Adrenal gland (tissue), 12 donors: ENCODE results near the gene NBPF1. TPM values are rescaled to one million over a fixed set of nuclear protein-coding genes. Genes with fewer than 3 reads are reported as not detected.
A peak's percentile ranks its signal among the peaks of the same experiment; 100 is the strongest.
"Not testable (repeated sequence)": the region's sequence is repeated elsewhere in the genome, so short reads cannot be mapped to it uniquely, and the experiment has no call there.

Experiments
- DNase-seq, 7 donors: peaks; one replicate each; pipeline ENCODE4 v3.0.0-alpha.2; 2019 to 2020
- H3K27ac ChIP-seq, 5 donors: fragments of 200-600 bp; sonication (generic) in 4 of 5; 1 replicate in 3 of 5; 2 replicates in 2 of 5; pipeline versions ENCODE4 v1.5.1 to v1.8.0; 2016 to 2020; ENCODE audit warnings: mild to moderate bottlenecking in 1 of 5
- H3K27me3 ChIP-seq: fragments of 200-600 bp; 2 replicates; pipeline ENCODE4 v1.8.0; 2021
- H3K36me3 ChIP-seq, 2 donors: fragments of 200-600 bp; replicated peaks in 1 of 2; 1 replicate in 1 of 2; 2 replicates in 1 of 2; pipeline versions ENCODE4 v1.5.1 to v1.8.0; 2018 to 2022
- H3K4me1 ChIP-seq, 2 donors: fragments of 200-600 bp; replicated peaks in 1 of 2; 1 replicate in 1 of 2; 2 replicates in 1 of 2; pipeline versions ENCODE4 v1.5.1 to v1.8.0; 2018 to 2021
- H3K4me3 ChIP-seq, 4 donors: fragments of 200-600 bp; sonication (generic) in 3 of 4; one replicate each; pipeline ENCODE4 v1.5.1; 2016 to 2018
- H3K9me3 ChIP-seq, 3 donors: fragments of 200-600 bp; sonication (generic) in 1 of 3; replicated peaks in 1 of 3; 1 replicate in 2 of 3; 2 replicates in 1 of 3; pipeline versions ENCODE4 v1.5.1 to v1.8.0; 2016 to 2021
- POLR2A ChIP-seq, 2 donors: fragments of 450-650 bp; IDR thresholded peaks; one replicate each; pipeline ENCODE4 v1.6.1; 2017; ENCODE audit warnings: antibody characterized with exemption in 2 of 2, mild to moderate bottlenecking in 2 of 2, moderate library complexity in 1 of 2
- WGBS, 4 donors: extraction: QIAGEN DNeasy Blood & Tissue Kit in 2 of 4; methylation state at CpG; one replicate each; pipeline versions ENCODE4 v1.1.5 to v1.1.7; 2013 to 2017; 5-methylcytosine and 5-hydroxymethylcytosine counted together
- intact Hi-C, 2 donors: fragments of 100-400 bp; cut with DNase I; formaldehyde crosslinking; loops; one replicate each; pipeline versions ENCODE4 v1.14.1 to v1.15.0; 2022 to 2023
- polyA plus RNA-seq, 3 donors: library from polyadenylated mRNA; stranded (reverse); fragments of 200-250 nt in 2 of 3; fragments of 350-450 nt in 1 of 3; fragmentation: Illumina TruSeq in 1 of 3; extraction: RNeasy Lipid Tissue Mini Kit (QIAGEN cat#74804) in 1 of 3; gene quantifications; one replicate each; pipeline ENCODE4 v1.2.3, GENCODE V29; 2013 to 2014
- total RNA-seq, 9 donors: library from RNA; depleted of rRNA in 4 of 9; stranded (reverse); fragments of >200 nt in 4 of 9; fragments of 120-200 nt in 1 of 9; fragmentation: NEBNext Ultra II Directional in 1 of 9; extraction: Animal tissue kit (Norgen Biotek cat#: 25700) in 1 of 9; gene quantifications; one replicate each; pipeline versions ENCODE4 v1.1.0 to v1.2.4, GENCODE V29; 2013 to 2023
- TF ChIP-seq, protein P1 (sequence below), 6 experiments: fragments of 450-650 bp in 4 of 6; fragments of 200-600 bp in 2 of 6; sonication (generic) in 1 of 6; IDR thresholded peaks; 1 replicate in 5 of 6; 2 replicates in 1 of 6; pipeline versions ENCODE4 v1.5.1 to v1.8.0; 2016 to 2021; ENCODE audit warnings: antibody characterized with exemption in 6 of 6, mild to moderate bottlenecking in 2 of 6, moderate library complexity in 1 of 6
- donor health status: healthy with polysubstance abuse.
- donor health status: Bipolar disorder and iron deficiency.
- donor health status: DM: yes; HTN: yes; CAD: no.
- donor health status: DM: no; HTN: no; CAD: no.
- donor health status: DM: no; HTN: no; CAD: no.
- donor health status: DM: yes; HTN: yes; CAD: no.

NBPF1 gene
- total and polyA plus RNA-seq, 12 donors: 7.9 to 205 (median 93.3) TPM

DNA sequence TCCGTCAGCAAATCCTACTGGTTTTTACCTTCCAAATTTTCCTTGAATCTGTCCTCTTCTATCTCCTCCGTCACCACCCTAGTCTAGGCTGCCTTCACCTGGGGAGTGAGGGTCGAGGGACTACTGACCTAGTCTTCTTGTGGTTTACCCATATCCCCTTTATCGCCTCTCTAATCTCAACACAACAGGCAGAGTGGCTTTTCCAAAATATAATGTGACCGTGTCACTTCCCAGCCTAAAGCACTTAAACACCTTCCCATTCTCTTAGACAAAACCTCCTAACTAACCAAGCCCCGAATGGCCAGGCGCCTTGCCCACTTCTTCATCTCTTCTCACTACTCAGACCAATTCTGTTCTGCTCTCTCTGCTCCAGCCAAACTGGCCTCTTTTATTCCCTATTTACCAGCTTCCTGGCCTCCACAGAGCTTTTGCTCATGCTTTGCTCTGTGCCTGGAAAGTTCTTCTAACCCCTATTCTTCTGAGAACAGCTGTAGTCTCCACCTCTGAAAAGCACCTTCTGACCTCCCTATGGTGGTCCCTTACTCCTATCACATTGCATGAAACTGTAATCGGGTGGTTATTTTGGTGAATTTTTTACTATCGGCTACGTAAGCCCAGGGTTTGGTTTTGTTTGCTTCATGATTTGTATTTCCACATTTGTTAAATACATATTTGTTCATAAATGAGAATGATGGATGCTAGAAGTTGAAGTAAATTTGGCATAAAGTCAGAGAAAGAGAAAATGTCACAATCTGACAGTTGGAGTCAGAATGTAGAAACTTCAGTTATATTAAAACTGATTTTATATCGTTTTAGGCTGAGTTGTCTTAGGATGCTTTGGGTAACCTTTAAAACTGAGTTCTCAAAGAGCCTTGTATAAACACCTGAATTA lies 1.2 kb upstream of the NBPF1 start:
- Histone ChIP-seq H3K27ac (no peak overlapping the region), H3K9me3 (no peaks in the 10 kb centered on the region), H3K4me1 (peaks cover 22% of the 10 kb centered on the region in 2 donors), H3K4me3 (no peak overlapping the region), H3K27me3 (no peaks in the 10 kb centered on the region), H3K36me3 (no peaks in the 10 kb centered on the region)
- WGBS, 4 donors: 75 to 84% (median 77%) methylated on average over 11 of the region's 11 CpGs
- peak in 6 of 7 donors; percentile 4 to 68 (median 40) for DNase-seq
- intact Hi-C loops: no loop called here
- TF ChIP-seq, protein P1, sequence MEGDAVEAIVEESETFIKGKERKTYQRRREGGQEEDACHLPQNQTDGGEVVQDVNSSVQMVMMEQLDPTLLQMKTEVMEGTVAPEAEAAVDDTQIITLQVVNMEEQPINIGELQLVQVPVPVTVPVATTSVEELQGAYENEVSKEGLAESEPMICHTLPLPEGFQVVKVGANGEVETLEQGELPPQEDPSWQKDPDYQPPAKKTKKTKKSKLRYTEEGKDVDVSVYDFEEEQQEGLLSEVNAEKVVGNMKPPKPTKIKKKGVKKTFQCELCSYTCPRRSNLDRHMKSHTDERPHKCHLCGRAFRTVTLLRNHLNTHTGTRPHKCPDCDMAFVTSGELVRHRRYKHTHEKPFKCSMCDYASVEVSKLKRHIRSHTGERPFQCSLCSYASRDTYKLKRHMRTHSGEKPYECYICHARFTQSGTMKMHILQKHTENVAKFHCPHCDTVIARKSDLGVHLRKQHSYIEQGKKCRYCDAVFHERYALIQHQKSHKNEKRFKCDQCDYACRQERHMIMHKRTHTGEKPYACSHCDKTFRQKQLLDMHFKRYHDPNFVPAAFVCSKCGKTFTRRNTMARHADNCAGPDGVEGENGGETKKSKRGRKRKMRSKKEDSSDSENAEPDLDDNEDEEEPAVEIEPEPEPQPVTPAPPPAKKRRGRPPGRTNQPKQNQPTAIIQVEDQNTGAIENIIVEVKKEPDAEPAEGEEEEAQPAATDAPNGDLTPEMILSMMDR (IDR thresholded peaks at IDR 0.05): no peak
- no peak for TF ChIP-seq POLR2A (IDR thresholded peaks at IDR 0.05)

DNA sequence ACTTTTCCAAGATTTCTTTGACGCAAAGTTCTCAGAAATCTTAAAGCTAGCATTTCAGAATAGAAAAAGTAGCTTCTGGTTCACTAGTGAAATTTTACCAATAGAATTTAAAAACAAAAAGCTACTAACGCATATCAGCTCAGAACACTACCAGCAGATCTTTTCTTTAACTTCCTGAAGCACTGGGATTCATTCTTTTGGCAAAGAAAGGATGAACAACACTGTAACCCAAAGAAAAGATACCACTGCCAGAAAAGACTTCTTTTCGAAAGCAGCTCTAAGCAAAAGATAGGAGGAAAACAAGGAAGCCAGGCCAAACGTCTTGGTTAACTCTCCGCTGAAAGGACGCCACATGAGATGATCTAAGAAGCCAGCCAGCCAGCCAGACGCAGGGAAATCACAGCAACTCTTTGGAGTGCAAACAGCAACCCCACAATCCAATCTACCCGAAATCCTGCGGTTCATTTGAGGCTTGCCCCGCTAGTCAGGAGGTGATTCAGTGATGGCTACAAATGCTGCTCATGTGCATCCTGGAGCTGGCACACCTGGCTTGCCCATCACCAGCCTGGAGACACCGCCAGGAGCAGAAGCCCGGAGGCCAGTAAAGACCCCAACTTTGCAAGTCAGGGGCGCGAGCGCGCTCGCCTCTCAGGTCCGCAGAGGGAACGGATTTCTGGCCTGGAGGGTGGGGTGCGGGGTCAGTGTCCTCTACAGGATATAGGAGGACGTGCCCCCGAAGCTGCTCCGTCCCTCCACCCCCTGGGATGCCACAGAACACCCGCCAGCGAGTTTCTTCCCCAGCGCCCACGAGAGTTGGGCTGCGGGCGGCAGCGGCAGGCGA lies 812 bp downstream of the NBPF1 start:
- Histone ChIP-seq H3K4me1 (peaks cover 32 to 39% of the 10 kb centered on the region in 2 donors), H3K4me3 (peak overlapping the region; percentile 7 to 80 (median 74)), H3K9me3 (no peaks in the 10 kb centered on the region), H3K27ac (peak overlapping the region; percentile 46 to 89 (median 74)), H3K36me3 (peaks cover 0 to 8% of the 10 kb centered on the region in 2 donors), H3K27me3 (no peaks in the 10 kb centered on the region)
- TF ChIP-seq POLR2A (IDR thresholded peaks at IDR 0.05): no peak
- TF ChIP-seq, protein P1 (IDR thresholded peaks at IDR 0.05): no peak
- 2 to 3% (median 2%) methylated on average over 31 of the region's 31 CpGs for WGBS, 4 donors
- peak; percentile 80 to 92 (median 88) for DNase-seq
- intact Hi-C loops: no loop called here

DNA sequence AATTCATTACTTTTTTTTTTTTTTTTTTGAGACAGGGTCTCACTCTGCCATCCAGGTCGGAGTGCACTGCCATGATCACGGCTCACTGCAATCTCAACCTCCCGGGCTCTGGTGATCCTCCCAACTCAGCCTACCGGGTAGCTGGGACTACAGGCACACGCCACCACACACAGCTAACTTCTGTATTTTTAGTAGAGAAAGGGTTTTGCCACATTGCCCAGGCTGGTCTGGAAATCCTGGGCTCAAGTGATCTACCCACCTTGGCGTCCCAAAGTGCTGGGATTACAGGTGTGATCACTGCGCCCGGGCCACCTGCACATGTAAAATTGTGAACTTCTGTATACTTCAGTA lies 1.4 kb downstream of the NBPF1 start:
- H3K9me3 ChIP-seq, intact Hi-C loops, H3K27me3 ChIP-seq: not testable (repeated sequence)
- Histone ChIP-seq H3K36me3 (peaks cover 0 to 14% of the 10 kb centered on the region in 2 donors), H3K4me3 (peak overlapping the region in 2 of 4 donors; percentile 73 to 80), H3K4me1 (peaks cover 32 to 39% of the 10 kb centered on the region in 2 donors), H3K27ac (peak overlapping the region; percentile 46 to 89 (median 74))
- 44 to 52% (median 50%) methylated on average over 8 of the region's 8 CpGs for WGBS, 4 donors
- DNase-seq: peak in 5 of 7 donors; percentile 54 to 66 (median 57)

DNA sequence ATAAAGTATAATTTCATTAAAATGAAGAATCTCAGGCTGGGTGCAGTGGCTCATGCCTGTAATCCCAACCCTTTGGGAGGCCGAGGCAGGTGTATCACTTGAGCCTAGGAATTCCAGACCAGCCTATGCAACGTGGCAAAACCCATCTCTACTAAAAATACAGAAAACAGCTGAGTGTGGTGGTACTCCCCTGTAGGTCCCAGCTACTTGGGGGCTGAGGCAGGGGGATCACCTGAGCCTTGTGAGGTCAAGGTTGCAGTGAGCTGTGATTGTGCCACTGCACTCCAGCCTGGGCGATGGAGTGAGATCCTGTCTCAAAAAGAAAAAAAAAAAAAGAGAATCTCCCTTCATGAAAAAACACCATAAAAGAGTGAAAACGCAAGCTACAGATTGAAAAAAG lies 2.2 kb downstream of the NBPF1 start:
- H3K27me3 ChIP-seq, H3K9me3 ChIP-seq, intact Hi-C loops: not testable (repeated sequence)
- Histone ChIP-seq H3K36me3 (peaks cover 0 to 22% of the 10 kb centered on the region in 2 donors), H3K27ac (peak overlapping the region in 3 of 5 donors; percentile 11 to 78 (median 74)), H3K4me3 (peak overlapping the region in 1 of 4 donors; percentile 73), H3K4me1 (peaks cover 32 to 39% of the 10 kb centered on the region in 2 donors)
- DNase-seq: peak in 3 of 7 donors; percentile 33 to 46 (median 39)
- 54 to 65% (median 58%) methylated on average over 4 of the region's 4 CpGs for WGBS, 4 donors

DNA sequence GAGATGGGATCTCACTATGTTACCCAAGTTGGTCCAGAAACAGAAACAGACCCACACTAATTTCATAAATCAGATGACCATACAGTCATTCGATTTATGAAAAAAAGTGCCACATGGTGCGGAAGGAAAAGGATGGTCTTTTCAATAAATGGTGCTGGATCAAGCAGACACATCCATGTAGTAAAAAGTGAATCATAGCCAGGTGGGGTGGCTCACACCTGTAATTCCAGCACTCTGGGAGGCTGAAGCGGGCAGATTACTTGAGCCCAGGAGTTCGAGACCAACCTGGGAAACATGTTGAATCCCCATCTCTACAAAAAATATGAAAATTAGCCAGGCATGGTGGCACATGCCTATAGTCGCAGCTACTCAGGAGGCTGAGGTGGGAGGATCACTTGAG lies 2.8 kb downstream of the NBPF1 start:
- WGBS, 4 donors: 88 to 95% (median 93%) methylated on average over 5 of the region's 5 CpGs
- H3K9me3 ChIP-seq, H3K27ac ChIP-seq, H3K27me3 ChIP-seq, intact Hi-C loops, H3K4me3 ChIP-seq: not testable (repeated sequence)
- Histone ChIP-seq H3K36me3 (peaks cover 0 to 27% of the 10 kb centered on the region in 2 donors), H3K4me1 (peaks cover 32 to 39% of the 10 kb centered on the region in 2 donors)
- DNase-seq: peak in 3 of 7 donors; percentile 12 to 21 (median 14)

DNA sequence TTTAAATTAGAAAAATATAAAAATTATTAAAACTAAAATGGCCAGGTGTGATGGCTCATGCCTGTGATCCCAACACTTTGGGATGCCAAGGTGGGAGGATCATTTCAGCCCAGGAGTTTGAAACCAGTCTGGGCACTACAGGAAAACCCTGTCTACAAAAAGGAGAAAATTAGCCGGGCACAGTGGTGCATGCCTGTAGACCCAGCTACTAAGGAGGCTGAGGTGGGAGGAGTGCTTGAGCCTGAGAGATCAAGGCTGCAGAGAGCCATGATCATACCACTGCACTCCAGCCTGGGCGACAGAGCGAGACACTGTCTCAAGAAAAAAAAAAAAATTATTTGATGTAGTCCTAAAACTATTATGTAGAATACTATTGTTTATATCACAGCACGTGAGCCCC lies 3.6 kb downstream of the NBPF1 start:
- H3K36me3 ChIP-seq: peaks cover 0 to 33% of the 10 kb centered on the region in 2 donors
- H3K27ac ChIP-seq, intact Hi-C loops, H3K4me3 ChIP-seq, H3K27me3 ChIP-seq, H3K9me3 ChIP-seq: not testable (repeated sequence)
- H3K4me1 ChIP-seq: peaks cover 32 to 44% of the 10 kb centered on the region in 2 donors
- DNase-seq: peak in 2 of 7 donors; percentile 31 to 42
- 78 to 84% (median 80%) methylated on average over 4 of the region's 4 CpGs for WGBS, 4 donors
